ENCODE measurements around the gene CNTNAP2.

The CNTNAP2 gene

DNA sequence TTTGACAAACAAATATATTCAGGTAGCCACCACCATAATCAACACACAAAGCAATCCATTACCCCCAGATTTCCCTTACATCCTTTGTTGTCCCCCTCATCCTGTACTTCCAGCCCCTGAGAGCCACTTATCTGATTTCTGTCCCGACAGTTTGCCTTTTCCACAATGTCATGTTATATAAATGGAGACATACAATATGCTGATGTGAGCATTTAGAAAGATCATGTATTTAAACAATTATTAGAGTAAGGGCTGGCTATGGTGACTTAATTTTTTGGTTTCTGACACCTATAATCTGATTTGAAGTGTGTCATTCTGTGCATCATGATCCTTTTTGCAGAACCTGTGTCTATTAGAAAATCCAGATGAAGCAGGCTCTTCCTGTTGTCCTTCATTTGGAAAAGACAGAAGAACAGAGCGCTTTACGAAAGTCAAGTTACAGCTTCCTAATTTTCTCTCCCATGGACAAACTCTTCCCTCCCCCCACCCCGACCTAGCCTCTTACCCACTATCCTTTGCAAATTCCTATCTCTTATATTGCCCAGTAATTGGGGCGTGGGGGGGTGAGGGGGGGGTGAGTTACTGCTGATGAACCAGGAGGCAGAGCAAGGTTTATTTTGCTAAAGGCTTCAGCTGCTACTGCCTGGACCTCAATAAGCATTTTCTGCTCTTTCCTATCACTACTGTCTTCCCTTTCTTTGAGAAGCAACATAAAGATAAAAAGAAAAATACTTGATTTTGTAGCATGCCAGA, 2221.6 kb downstream of the CNTNAP2 start:
- no peak overlapping the region for H3K4me3 ChIP-seq (ENCODE audit: low read depth, low read length)
- TF ChIP-seq, protein P1, sequence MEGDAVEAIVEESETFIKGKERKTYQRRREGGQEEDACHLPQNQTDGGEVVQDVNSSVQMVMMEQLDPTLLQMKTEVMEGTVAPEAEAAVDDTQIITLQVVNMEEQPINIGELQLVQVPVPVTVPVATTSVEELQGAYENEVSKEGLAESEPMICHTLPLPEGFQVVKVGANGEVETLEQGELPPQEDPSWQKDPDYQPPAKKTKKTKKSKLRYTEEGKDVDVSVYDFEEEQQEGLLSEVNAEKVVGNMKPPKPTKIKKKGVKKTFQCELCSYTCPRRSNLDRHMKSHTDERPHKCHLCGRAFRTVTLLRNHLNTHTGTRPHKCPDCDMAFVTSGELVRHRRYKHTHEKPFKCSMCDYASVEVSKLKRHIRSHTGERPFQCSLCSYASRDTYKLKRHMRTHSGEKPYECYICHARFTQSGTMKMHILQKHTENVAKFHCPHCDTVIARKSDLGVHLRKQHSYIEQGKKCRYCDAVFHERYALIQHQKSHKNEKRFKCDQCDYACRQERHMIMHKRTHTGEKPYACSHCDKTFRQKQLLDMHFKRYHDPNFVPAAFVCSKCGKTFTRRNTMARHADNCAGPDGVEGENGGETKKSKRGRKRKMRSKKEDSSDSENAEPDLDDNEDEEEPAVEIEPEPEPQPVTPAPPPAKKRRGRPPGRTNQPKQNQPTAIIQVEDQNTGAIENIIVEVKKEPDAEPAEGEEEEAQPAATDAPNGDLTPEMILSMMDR (conservative IDR thresholded peaks at IDR 0.05; ENCODE audit: low read depth, low read length), result no peak
- no peak for DNase-seq (ENCODE audit: low read depth)

DNA sequence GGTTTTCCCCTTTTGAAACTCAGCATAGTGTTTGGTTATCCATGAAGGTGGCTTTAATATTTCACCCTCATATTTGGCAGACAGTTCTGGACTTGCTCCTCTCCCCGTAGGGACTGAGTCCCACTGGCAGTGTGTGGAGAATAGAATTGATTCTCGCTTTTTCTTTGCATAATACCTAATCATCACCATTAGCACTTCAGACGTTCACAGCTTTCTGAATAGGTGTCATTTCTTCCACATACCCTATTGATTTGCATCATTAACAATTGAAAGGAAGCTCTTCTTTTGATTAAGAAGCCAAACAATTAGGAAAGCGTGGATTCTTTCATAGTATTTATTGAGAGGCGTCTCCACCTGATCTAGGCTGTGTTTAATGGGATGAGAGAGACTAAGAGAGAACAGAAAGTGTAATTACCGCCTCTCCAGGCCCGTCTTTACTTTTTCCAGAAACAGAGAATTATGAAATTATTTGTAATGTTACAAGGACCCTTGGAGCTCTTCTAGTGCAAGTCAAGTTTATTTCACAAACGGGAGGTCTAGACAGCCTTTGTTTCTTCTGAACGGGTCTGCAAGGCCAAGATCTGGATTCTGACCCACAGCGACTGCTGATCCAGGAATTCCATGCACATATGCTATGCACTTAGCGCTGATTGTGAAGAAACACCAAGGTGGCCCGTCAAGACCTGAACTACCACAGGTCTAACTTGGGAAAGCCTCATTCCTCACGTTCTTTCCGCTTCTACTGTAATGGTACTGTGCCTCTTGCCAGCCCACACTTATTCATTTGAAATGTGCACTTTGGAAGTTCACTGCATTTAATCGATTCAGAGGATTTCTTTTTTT, 2224.1 kb downstream of the CNTNAP2 start:
- TF ChIP-seq, protein P1 (conservative IDR thresholded peaks at IDR 0.05; ENCODE audit: low read depth, low read length), result no peak
- no peak for DNase-seq (ENCODE audit: low read depth)
- no peak overlapping the region for H3K4me3 ChIP-seq (ENCODE audit: low read depth, low read length)

DNA sequence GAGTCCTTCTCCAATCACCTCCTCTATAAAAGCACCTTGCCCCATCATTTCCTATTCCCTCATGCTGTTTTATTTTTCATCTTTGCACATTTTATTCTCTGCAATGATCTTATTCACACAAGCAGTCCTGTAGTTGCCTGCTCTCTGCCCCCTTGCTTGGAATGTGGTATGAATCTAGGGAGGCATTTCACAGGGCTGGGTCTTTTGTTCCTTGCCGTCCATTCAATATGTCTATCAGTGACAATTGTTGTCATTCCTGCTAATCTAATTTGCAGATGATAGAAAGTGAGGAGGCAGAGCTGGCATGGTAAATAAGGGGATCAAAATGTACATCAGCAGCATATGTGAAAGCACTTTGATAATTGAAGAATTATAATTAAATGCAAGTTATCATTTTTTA, 2227.8 kb downstream of the CNTNAP2 start:
- TF ChIP-seq, protein P1 (conservative IDR thresholded peaks at IDR 0.05; ENCODE audit: low read depth, low read length), result no peak
- no peak overlapping the region for H3K4me3 ChIP-seq (ENCODE audit: low read depth, low read length)
- no peak for DNase-seq (ENCODE audit: low read depth)

DNA sequence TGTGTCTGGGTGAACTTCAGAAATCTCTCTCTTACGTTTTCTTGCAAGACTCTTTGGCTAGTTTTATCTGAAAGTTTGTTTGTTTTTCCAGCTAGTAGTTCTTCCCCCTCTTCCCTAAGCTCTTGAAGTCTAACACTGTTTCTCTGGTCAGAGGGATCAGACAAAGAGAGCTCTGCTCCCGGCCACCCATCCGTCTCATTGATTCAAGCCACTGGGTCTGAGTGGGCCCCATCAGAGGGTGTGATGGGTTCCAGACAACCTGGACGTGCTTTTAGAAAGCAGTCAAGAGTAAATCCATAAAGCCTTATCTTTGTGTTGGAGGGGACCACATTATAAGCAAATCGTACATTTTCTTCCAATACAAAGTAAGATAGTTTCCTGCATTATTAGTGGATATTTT, 2231.4 kb downstream of the CNTNAP2 start:
- no peak for DNase-seq (ENCODE audit: low read depth)
- H3K4me3 ChIP-seq (ENCODE audit: low read depth, low read length), result no peak overlapping the region
- TF ChIP-seq, protein P1 (conservative IDR thresholded peaks at IDR 0.05; ENCODE audit: low read depth, low read length), result no peak

DNA sequence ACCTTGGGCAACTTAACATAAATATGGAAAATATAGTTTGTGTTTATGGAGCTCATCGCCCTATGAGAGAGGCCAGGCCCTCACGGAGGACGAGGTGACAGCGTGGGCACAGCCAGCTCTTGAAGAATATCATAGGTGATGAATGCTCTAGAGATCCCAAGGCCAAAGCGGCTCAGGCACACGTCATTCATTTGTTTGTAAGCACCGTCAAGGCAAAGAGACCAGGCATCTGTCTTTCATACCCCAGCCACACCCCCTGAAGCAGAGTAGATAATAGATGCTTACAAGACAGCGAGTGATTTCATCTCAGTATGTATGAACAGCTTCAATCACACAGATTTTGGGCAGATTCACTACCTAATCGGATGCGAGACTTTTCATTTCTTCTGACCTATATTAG, 2231.9 kb downstream of the CNTNAP2 start:
- no peak for DNase-seq (ENCODE audit: low read depth)
- TF ChIP-seq, protein P1 (conservative IDR thresholded peaks at IDR 0.05; ENCODE audit: low read depth, low read length), result no peak
- no peak overlapping the region for H3K4me3 ChIP-seq (ENCODE audit: low read depth, low read length)

GRCh38 chr7:148356303-148356702, 2239.7 kb downstream of the CNTNAP2 start:
- DNase-seq (ENCODE audit: low read depth), result no peak
- H3K4me3 ChIP-seq (ENCODE audit: low read depth, low read length), result no peak overlapping the region
- TF ChIP-seq, protein P1 (conservative IDR thresholded peaks at IDR 0.05; ENCODE audit: low read depth, low read length), result no peak

All from choroid plexus epithelial cell (primary cell).